GM10248 (cell line): Measurements from ENCODE around the gene DYNC2I2.
A peak's percentile ranks its signal among the peaks of the same experiment; 100 is the strongest.

Experiments
- CTCF ChIA-PET: fragments of 300-600 bp; sonication (Branson Sonifier 250); formaldehyde crosslinking; extraction: SDS; loops from one replicate; lab custom pipeline; 2021; ENCODE audit warnings: antibody characterized with exemption; lab: Yijun Ruan, JAX
- POLR2A ChIA-PET: fragments of 350-650 bp; sonication (Branson Sonifier 250); formaldehyde crosslinking; extraction: SDS; loops from one replicate; lab custom pipeline; 2020; ENCODE audit warnings: antibody characterized with exemption; lab: Yijun Ruan, JAX
- DNase-seq: peaks from one replicate; pipeline ENCODE4 v3.0.0; 2012; ENCODE audit errors: extremely low spot score
- CTCF ChIP-seq: IDR thresholded peaks from 2 replicates; pipeline ENCODE4 v1.5.1; 2012; ENCODE audit warnings: mild to moderate bottlenecking, low read depth; ENCODE audit errors: extremely low read depth, missing control alignments, control extremely low read depth

DYNC2I2 gene

GRCh38 chr9:128685636-128686489 is 29.2 kb upstream of the DYNC2I2 start:
- peak; percentile 65 for DNase-seq
- ChIA-PET CTCF (interaction anchor here (1.2 to 2.1 kb wide), 4 partner anchors 10 to 247 kb away, joined by 3 to 9 read pairs (median 5); partner anchors contain the start of gene PKN3), POLR2A (interaction anchor here (0.6 to 2.5 kb wide), 4 partner anchors 15 to 160 kb away, joined by 3 to 12 read pairs (median 4); partner anchors contain the start of gene SPTAN1)
- no peak for TF ChIP-seq CTCF

GRCh38 chr9:128684325-128685199 is 27.9 kb upstream of the DYNC2I2 start:
- no peak for TF ChIP-seq CTCF
- CTCF ChIA-PET = interaction anchor here (1.1 to 2.1 kb wide), 5 partner anchors 10 to 246 kb away, joined by 3 to 9 read pairs (median 4); partner anchors contain the start of gene PKN3
- POLR2A ChIA-PET = interaction anchor here (0.6 to 2.5 kb wide), 5 partner anchors 11 to 132 kb away, joined by 3 to 12 read pairs (median 3); partner anchors contain the start of gene SPTAN1
- DNase-seq = peak; percentile 88

GRCh38 chr9:128684065-128684324 is 27.3 kb upstream of the DYNC2I2 start:
- ChIA-PET CTCF (interaction anchor here (1.5 to 2.1 kb wide), 2 partner anchors 13 to 18 kb away, joined by 3 to 9 read pairs; partner anchors contain the start of gene PKN3), POLR2A (interaction anchor here (0.6 to 2.5 kb wide), 4 partner anchors 11 to 132 kb away, joined by 3 to 12 read pairs (median 4); partner anchors contain the start of gene SPTAN1)
- TF ChIP-seq CTCF = no peak
- DNase-seq = no peak

GRCh38 chr9:128683340-128684064 is 26.9 kb upstream of the DYNC2I2 start:
- peak; percentile 54 for DNase-seq
- CTCF ChIA-PET = interaction anchor here (0.7 to 2.1 kb wide), 3 partner anchors 14 to 50 kb away, joined by 3 to 9 read pairs (median 3); partner anchors contain the start of gene PKN3
- POLR2A ChIA-PET = interaction anchor here (0.7 to 2.5 kb wide), 6 partner anchors 10 to 389 kb away, joined by 3 to 12 read pairs (median 5); partner anchors contain the start of gene SPTAN1
- no peak for TF ChIP-seq CTCF

- ChIA-PET CTCF (interaction anchor here (1.1 to 2.9 kb wide), 2 partner anchors 20 to 24 kb away, joined by 3 to 8 read pairs; partner anchors contain the start of gene PKN3), POLR2A (interaction anchor here (1.0 kb wide), 1 partner anchor 125 kb away, joined by 3 read pairs; the partner anchor contains the start of gene SPTAN1)
Observed at GRCh38 chr9:128677794-128678193, 21.1 kb upstream of the DYNC2I2 start.

More at GRCh38 chr9:128677794-128678193, 21.1 kb upstream of the DYNC2I2 start:
- no peak for TF ChIP-seq CTCF
- DNase-seq = no peak
